HepG2 (cell line): Measurements from ENCODE around the gene SLC12A2. TPM values are rescaled to one million over a fixed set of nuclear protein-coding genes. Genes with fewer than 3 reads are reported as not detected.
A peak's percentile ranks its signal among the peaks of the same experiment; 100 is the strongest.

Source experiments
- BHLHE40 ChIP-seq: IDR thresholded peaks from 2 replicates; pipeline ENCODE4 v1.6.1; 2011; ENCODE audit warnings: low read length, improper control_type of control experiment
- DPF2 ChIP-seq: sonication (generic); formaldehyde crosslinking; IDR thresholded peaks from 2 replicates; pipeline ENCODE4 v1.4.0; 2020; ENCODE audit warnings: mild to moderate bottlenecking, low read depth, missing genetic modification reagents, borderline replicate concordance
- EEA1 ChIP-seq: sonication (generic); formaldehyde crosslinking; IDR thresholded peaks from 2 replicates; pipeline ENCODE4 v1.5.1; 2020; ENCODE audit warnings: mild to moderate bottlenecking, missing genetic modification reagents, borderline replicate concordance
- HNRNPK ChIP-seq: fragments of 200-400 bp; formaldehyde crosslinking; IDR thresholded peaks from 2 replicates; pipeline ENCODE4 v1.6.1; 2018; ENCODE audit warnings: low read length, low read depth, moderate library complexity, mild to moderate bottlenecking; ENCODE audit not compliant: poor library complexity, severe bottlenecking
- NFIB ChIP-seq: sonication (generic); formaldehyde crosslinking; IDR thresholded peaks from 2 replicates; pipeline ENCODE4 v1.9.0; 2021; ENCODE audit warnings: missing genetic modification reagents, mild to moderate bottlenecking, borderline replicate concordance
- NFYB ChIP-seq: sonication (generic); formaldehyde crosslinking; IDR thresholded peaks from 2 replicates; pipeline ENCODE4 v1.4.0; 2020; ENCODE audit warnings: missing genetic modification reagents
- NONO ChIP-seq, 2 experiments: fragments of 450-650 bp in 1 of 2; sonication (generic) in 1 of 2; formaldehyde crosslinking in 1 of 2; IDR thresholded peaks in 1 of 2; conservative IDR thresholded peaks in 1 of 2; 2 replicates each; pipeline versions ENCODE4 v1.6.1 to v1.8.0; 2017 to 2022; ENCODE audit warnings: mild to moderate bottlenecking in 1 of 2, missing genetic modification reagents in 1 of 2, moderate library complexity in 1 of 2
- NR2F2 ChIP-seq: IDR thresholded peaks from 2 replicates; pipeline ENCODE4 v1.6.1; 2012; ENCODE audit warnings: low read depth, inconsistent platforms, borderline replicate concordance
- RAD21 ChIP-seq: fragments of 450-650 bp; formaldehyde crosslinking; IDR thresholded peaks from 2 replicates; pipeline ENCODE4 v1.5.0; 2020; ENCODE audit warnings: mild to moderate bottlenecking
- SAP130 ChIP-seq: IDR thresholded peaks from 2 replicates; pipeline ENCODE4 v1.6.1; 2016; ENCODE audit warnings: low read depth
- ZFP62 ChIP-seq: sonication (generic); formaldehyde crosslinking; IDR thresholded peaks from 2 replicates; pipeline ENCODE4 v1.4.0; 2020; ENCODE audit warnings: missing genetic modification reagents
- ZNF460 ChIP-seq: sonication (generic); formaldehyde crosslinking; IDR thresholded peaks from 2 replicates; pipeline ENCODE4 v1.5.1; 2020; ENCODE audit warnings: missing genetic modification reagents, mild to moderate bottlenecking, borderline replicate concordance
- ZNF564 ChIP-seq: sonication (generic); formaldehyde crosslinking; IDR thresholded peaks from 2 replicates; pipeline ENCODE4 v1.8.1; 2023; ENCODE audit warnings: mild to moderate bottlenecking, missing genetic modification reagents
- ZNF614 ChIP-seq: IDR thresholded peaks from 2 replicates; pipeline ENCODE4 v1.6.1; 2018; ENCODE audit warnings: missing biosample characterization, missing genetic modification reagents, inconsistent platforms, borderline replicate concordance
- ZNF660 ChIP-seq: sonication (generic); formaldehyde crosslinking; IDR thresholded peaks from 2 replicates; pipeline ENCODE4 v1.5.1; 2020; ENCODE audit warnings: mild to moderate bottlenecking, low read depth, missing genetic modification reagents, borderline replicate concordance
- ZNF746 ChIP-seq: sonication (generic); formaldehyde crosslinking; IDR thresholded peaks from 2 replicates; pipeline ENCODE4 v1.8.0; 2022; ENCODE audit warnings: mild to moderate bottlenecking, missing genetic modification reagents
- ZNF878 ChIP-seq: sonication (generic); formaldehyde crosslinking; IDR thresholded peaks from 2 replicates; pipeline ENCODE4 v1.8.1; 2023; ENCODE audit warnings: mild to moderate bottlenecking, missing genetic modification reagents, moderate library complexity
- polyA plus RNA-seq, 8 experiments: library from polyadenylated mRNA; depleted of rRNA in 3 of 8; stranded (reverse) in 7 of 8; unstranded in 1 of 8; fragments of >200 nt; fragmentation: Illumina TruSeq in 4 of 8; extraction: Trizol in 4 of 8; gene quantifications; 2 replicates each; pipeline versions ENCODE4 v1.2.1 to v1.2.3, GENCODE V29; 2011 to 2016; ENCODE audit warnings: low read depth in 4 of 8, missing spikeins in 1 of 8, mixed read lengths in 1 of 8; ENCODE audit not compliant: insufficient read depth in 1 of 8
- total RNA-seq, 5 experiments: library from RNA; depleted of rRNA; stranded (reverse); fragments of >200 nt; fragmentation: Illumina TruSeq; extraction: Trizol; gene quantifications; 2 replicates each; pipeline ENCODE4 v1.2.3, GENCODE V29; 2016; ENCODE audit warnings: low read depth in 1 of 5
- TF ChIP-seq, protein P1 (sequence below): sonication (generic); formaldehyde crosslinking; IDR thresholded peaks from 2 replicates; pipeline ENCODE4 v1.4.0; 2020; ENCODE audit warnings: low read depth, missing genetic modification reagents
- TF ChIP-seq, protein P2 (sequence below), 2 experiments: sonication (generic) in 1 of 2; formaldehyde crosslinking in 1 of 2; IDR thresholded peaks; 2 replicates each; pipeline versions ENCODE4 v1.4.0 to v1.6.1; 2018 to 2020; ENCODE audit warnings: missing genetic modification reagents in 2 of 2, borderline replicate concordance in 1 of 2, low read depth in 1 of 2, mild to moderate bottlenecking in 1 of 2, missing biosample characterization in 1 of 2
- TF ChIP-seq, protein P3 (sequence below): sonication (generic); formaldehyde crosslinking; IDR thresholded peaks from 2 replicates; pipeline ENCODE4 v1.4.0; 2020; ENCODE audit warnings: missing genetic modification reagents
- TF ChIP-seq, protein P4 (sequence below): sonication (generic); formaldehyde crosslinking; IDR thresholded peaks from 2 replicates; pipeline ENCODE4 v1.5.1; 2020; ENCODE audit warnings: missing genetic modification reagents, mild to moderate bottlenecking, borderline replicate concordance

Gene SLC12A2
- total and polyA plus RNA-seq, 2 of the 13 experiments (the other 11 are each of a cell fraction or from before 2014, with no cell fraction given): 4.0 to 9.7 TPM

DNA sequence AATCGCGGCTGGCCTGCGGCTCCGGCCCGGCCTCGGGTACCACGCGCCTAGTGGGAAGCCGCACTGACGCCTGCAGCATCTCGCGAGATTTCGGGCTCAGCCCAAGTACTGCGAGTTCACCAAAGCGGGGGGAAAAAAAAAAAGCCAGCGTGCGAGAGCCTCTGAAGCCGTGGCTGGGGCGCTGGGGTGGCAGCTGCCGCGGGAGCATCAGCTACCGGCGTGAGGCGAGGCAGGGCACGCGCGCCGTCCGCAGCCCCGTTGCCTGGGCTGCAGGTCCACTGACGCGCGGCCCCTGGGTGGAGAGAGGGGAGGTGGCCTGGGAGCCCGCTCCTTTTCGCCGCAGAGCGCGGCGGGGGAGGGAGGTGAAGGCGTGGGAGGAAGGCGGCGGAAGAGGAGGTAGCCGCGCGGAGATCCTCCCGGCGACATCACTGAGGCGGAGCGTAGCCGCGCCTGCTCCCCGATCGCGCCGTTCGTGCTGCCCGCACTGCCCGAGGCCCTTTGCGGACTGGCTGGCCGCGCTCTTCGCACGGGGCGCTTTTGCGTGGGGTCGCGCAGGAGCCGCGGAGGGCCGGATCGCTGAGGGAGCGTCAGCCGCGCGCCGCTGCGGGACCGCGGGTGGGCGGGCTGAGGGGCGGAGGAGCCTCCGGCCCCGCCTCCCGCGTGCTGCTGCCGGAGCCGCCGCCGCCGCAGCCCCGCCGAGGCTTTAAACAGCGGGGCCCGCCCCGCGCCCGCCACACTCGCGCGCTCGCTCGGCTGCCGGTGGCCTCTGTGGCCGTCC, at the start of gene SLC12A2 (continued):
- TF ChIP-seq, protein P1, sequence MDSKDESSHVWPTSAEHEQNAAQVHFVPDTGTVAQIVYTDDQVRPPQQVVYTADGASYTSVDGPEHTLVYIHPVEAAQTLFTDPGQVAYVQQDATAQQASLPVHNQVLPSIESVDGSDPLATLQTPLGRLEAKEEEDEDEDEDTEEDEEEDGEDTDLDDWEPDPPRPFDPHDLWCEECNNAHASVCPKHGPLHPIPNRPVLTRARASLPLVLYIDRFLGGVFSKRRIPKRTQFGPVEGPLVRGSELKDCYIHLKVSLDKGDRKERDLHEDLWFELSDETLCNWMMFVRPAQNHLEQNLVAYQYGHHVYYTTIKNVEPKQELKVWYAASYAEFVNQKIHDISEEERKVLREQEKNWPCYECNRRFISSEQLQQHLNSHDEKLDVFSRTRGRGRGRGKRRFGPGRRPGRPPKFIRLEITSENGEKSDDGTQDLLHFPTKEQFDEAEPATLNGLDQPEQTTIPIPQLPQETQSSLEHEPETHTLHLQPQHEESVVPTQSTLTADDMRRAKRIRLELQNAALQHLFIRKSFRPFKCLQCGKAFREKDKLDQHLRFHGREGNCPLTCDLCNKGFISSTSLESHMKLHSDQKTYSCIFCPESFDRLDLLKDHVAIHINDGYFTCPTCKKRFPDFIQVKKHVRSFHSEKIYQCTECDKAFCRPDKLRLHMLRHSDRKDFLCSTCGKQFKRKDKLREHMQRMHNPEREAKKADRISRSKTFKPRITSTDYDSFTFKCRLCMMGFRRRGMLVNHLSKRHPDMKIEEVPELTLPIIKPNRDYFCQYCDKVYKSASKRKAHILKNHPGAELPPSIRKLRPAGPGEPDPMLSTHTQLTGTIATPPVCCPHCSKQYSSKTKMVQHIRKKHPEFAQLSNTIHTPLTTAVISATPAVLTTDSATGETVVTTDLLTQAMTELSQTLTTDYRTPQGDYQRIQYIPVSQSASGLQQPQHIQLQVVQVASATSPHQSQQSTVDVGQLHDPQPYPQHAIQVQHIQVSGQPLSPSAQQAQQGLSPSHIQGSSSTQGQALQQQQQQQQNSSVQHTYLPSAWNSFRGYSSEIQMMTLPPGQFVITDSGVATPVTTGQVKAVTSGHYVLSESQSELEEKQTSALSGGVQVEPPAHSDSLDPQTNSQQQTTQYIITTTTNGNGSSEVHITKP (CRISPR knock-in tag): 0 out of 2 replicates have a peak, but pooled peaks have one; percentile 29
- TF ChIP-seq, protein P2, sequence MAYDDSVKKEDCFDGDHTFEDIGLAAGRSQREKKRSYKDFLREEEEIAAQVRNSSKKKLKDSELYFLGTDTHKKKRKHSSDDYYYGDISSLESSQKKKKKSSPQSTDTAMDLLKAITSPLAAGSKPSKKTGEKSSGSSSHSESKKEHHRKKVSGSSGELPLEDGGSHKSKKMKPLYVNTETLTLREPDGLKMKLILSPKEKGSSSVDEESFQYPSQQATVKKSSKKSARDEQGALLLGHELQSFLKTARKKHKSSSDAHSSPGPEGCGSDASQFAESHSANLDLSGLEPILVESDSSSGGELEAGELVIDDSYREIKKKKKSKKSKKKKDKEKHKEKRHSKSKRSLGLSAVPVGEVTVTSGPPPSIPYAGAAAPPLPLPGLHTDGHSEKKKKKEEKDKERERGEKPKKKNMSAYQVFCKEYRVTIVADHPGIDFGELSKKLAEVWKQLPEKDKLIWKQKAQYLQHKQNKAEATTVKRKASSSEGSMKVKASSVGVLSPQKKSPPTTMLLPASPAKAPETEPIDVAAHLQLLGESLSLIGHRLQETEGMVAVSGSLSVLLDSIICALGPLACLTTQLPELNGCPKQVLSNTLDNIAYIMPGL (CRISPR knock-in tag; IDR thresholded peaks at IDR 0.05; ENCODE audit: borderline replicate concordance in 1 of 2, low read depth in 1 of 2): peak in 1 of 2 experiments; percentile 18; a peak in 1 of 4 replicates
- TF ChIP-seq ZNF746 (CRISPR knock-in tag): no peak
- no peak for TF ChIP-seq NR2F2
- TF ChIP-seq EEA1: no peak
- no peak for TF ChIP-seq NFYB (CRISPR knock-in tag)
- no peak for TF ChIP-seq NONO (IDR thresholded peaks at IDR 0.05)
- 0 out of 2 replicates have a peak, but pooled peaks have one; percentile 44 for TF ChIP-seq NONO (CRISPR knock-in tag; conservative IDR thresholded peaks at IDR 0.05)
- TF ChIP-seq, protein P3, sequence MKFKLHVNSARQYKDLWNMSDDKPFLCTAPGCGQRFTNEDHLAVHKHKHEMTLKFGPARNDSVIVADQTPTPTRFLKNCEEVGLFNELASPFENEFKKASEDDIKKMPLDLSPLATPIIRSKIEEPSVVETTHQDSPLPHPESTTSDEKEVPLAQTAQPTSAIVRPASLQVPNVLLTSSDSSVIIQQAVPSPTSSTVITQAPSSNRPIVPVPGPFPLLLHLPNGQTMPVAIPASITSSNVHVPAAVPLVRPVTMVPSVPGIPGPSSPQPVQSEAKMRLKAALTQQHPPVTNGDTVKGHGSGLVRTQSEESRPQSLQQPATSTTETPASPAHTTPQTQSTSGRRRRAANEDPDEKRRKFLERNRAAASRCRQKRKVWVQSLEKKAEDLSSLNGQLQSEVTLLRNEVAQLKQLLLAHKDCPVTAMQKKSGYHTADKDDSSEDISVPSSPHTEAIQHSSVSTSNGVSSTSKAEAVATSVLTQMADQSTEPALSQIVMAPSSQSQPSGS (CRISPR knock-in tag): no peak
- peak; percentile 65 for TF ChIP-seq SAP130 (CRISPR knock-in tag)
- no peak for TF ChIP-seq BHLHE40
- TF ChIP-seq ZFP62 (CRISPR knock-in tag): no peak
- no peak for TF ChIP-seq ZNF460
- no peak for TF ChIP-seq RAD21 (CRISPR knock-in tag)
- peak; percentile 67 for TF ChIP-seq HNRNPK
- no peak for TF ChIP-seq ZNF660 (CRISPR knock-in tag)
- no peak for TF ChIP-seq DPF2 (CRISPR knock-in tag)
- TF ChIP-seq NFIB: no peak
- peak; percentile 39; the same call in 1 of the 2 replicates for TF ChIP-seq ZNF878 (CRISPR knock-in tag)
- 0 out of 2 replicates have a peak, but pooled peaks have one; percentile 24 for TF ChIP-seq ZNF564 (CRISPR knock-in tag)
- TF ChIP-seq, protein P4, sequence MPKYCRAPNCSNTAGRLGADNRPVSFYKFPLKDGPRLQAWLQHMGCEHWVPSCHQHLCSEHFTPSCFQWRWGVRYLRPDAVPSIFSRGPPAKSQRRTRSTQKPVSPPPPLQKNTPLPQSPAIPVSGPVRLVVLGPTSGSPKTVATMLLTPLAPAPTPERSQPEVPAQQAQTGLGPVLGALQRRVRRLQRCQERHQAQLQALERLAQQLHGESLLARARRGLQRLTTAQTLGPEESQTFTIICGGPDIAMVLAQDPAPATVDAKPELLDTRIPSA: 0 out of 2 replicates have a peak, but pooled peaks have one; percentile 80
- no peak for TF ChIP-seq ZNF614 (CRISPR knock-in tag)
